Peyer's patch (tissue), 4 donors: ENCODE data around the gene GTPBP1. TPM values are rescaled to one million over a fixed set of nuclear protein-coding genes. Genes with fewer than 3 reads are reported as not detected.

ENCODE experiments used
- DNase-seq, 3 donors: peaks; one replicate each; pipeline ENCODE4 v3.0.0-alpha.2; 2017 to 2019
- H3K27ac ChIP-seq, 4 donors: fragments of 200-600 bp; sonication (generic); one replicate each; pipeline ENCODE4 v1.5.1; 2016 to 2019
- H3K27me3 ChIP-seq, 2 donors: fragments of 200-600 bp; sonication (generic); one replicate each; pipeline ENCODE4 v1.5.1; 2019
- H3K36me3 ChIP-seq, 3 donors: fragments of 200-600 bp; sonication (generic); one replicate each; pipeline ENCODE4 v1.5.1; 2016 to 2019
- H3K4me1 ChIP-seq, 4 donors: fragments of 200-600 bp; sonication (generic); one replicate each; pipeline ENCODE4 v1.5.1; 2016 to 2019
- H3K4me3 ChIP-seq, 4 donors: fragments of 200-600 bp; sonication (generic); 1 replicate in 3 of 4; 2 replicates in 1 of 4; pipeline ENCODE4 v1.5.1; 2016 to 2019; ENCODE audit warnings: mild to moderate bottlenecking in 1 of 4
- H3K9me3 ChIP-seq, 4 donors: fragments of 200-600 bp; sonication (generic); one replicate each; pipeline ENCODE4 v1.5.1; 2016 to 2019; ENCODE audit warnings: mild to moderate bottlenecking in 1 of 4
- CTCF ChIP-seq, 6 experiments: fragments of 450-650 bp in 4 of 6; fragments of 200-600 bp in 2 of 6; sonication (generic) in 1 of 6; IDR thresholded peaks; one replicate each; pipeline ENCODE4 v1.5.1; 2017 to 2019; ENCODE audit warnings: antibody characterized with exemption in 6 of 6, mild to moderate bottlenecking in 3 of 6, moderate library complexity in 1 of 6
- POLR2A ChIP-seq, 2 donors: fragments of 450-650 bp; IDR thresholded peaks; one replicate each; pipeline ENCODE4 v1.5.1; 2017; ENCODE audit warnings: antibody characterized with exemption in 2 of 2, mild to moderate bottlenecking in 2 of 2, moderate library complexity in 2 of 2
- total RNA-seq, 4 donors: library from RNA; depleted of rRNA; stranded (reverse); fragments of >200 nt; gene quantifications; one replicate each; pipeline ENCODE4 v1.1.0, GENCODE V29; 2016

The GTPBP1 gene
- total RNA-seq, 4 donors from 2014 or later: 72.5 to 182 (median 131) TPM

GRCh38 chr22:38735126-38735464 is 29.4 kb downstream of the GTPBP1 start:
- H3K4me1 ChIP-seq: peaks cover 0 to 34% (median 1%) of the 10 kb centered on the region in 4 donors
- no peak for TF ChIP-seq CTCF (IDR thresholded peaks at IDR 0.05)
- TF ChIP-seq POLR2A (IDR thresholded peaks at IDR 0.05): no peak
- H3K36me3 ChIP-seq: peaks cover under 1 to 82% (median 8%) of the 10 kb centered on the region in 3 donors
- H3K27ac ChIP-seq: peak overlapping the region in 2 of 4 donors; percentile 72 to 85
- H3K27me3 ChIP-seq: no peaks in the 10 kb centered on the region
- H3K9me3 ChIP-seq: no peaks in the 10 kb centered on the region
- DNase-seq: peak in 1 of 3 donors; percentile 42
- H3K4me3 ChIP-seq: no peak overlapping the region

GRCh38 chr22:38735465-38736256 is 29.9 kb downstream of the GTPBP1 start:
- Histone ChIP-seq H3K4me1 (peaks cover 0 to 34% (median 1%) of the 10 kb centered on the region in 4 donors), H3K36me3 (peaks cover 6 to 82% (median 12%) of the 10 kb centered on the region in 3 donors), H3K4me3 (no peak overlapping the region), H3K27me3 (no peaks in the 10 kb centered on the region), H3K9me3 (no peaks in the 10 kb centered on the region), H3K27ac (peak overlapping the region in 2 of 4 donors; percentile 8 to 25)
- TF ChIP-seq CTCF (IDR thresholded peaks at IDR 0.05) (no peak), POLR2A (IDR thresholded peaks at IDR 0.05) (no peak)
- DNase-seq: no peak

GRCh38 chr22:38736257-38736570 is 30.5 kb downstream of the GTPBP1 start:
- Histone ChIP-seq H3K36me3 (peaks cover 7 to 82% (median 12%) of the 10 kb centered on the region in 3 donors), H3K4me3 (no peak overlapping the region), H3K27me3 (no peaks in the 10 kb centered on the region), H3K4me1 (peaks cover 0 to 34% (median 1%) of the 10 kb centered on the region in 4 donors), H3K27ac (peak overlapping the region in 1 of 4 donors; percentile 8), H3K9me3 (no peaks in the 10 kb centered on the region)
- no peak for TF ChIP-seq CTCF (IDR thresholded peaks at IDR 0.05)
- TF ChIP-seq POLR2A (IDR thresholded peaks at IDR 0.05): no peak
- DNase-seq: no peak

GRCh38 chr22:38737302-38738060 is 31.7 kb downstream of the GTPBP1 start:
- H3K4me3 ChIP-seq: no peak overlapping the region
- no peak for TF ChIP-seq POLR2A (IDR thresholded peaks at IDR 0.05)
- no peak for TF ChIP-seq CTCF (IDR thresholded peaks at IDR 0.05)
- H3K4me1 ChIP-seq: peaks cover 0 to 30% (median 1%) of the 10 kb centered on the region in 4 donors
- peaks cover 7 to 82% (median 14%) of the 10 kb centered on the region in 3 donors for H3K36me3 ChIP-seq
- H3K27ac ChIP-seq: no peak overlapping the region
- no peaks in the 10 kb centered on the region for H3K9me3 ChIP-seq
- H3K27me3 ChIP-seq: no peaks in the 10 kb centered on the region
- no peak for DNase-seq

- Histone ChIP-seq H3K4me3 (no peak overlapping the region), H3K4me1 (peaks cover 0 to 19% (median 0%) of the 10 kb centered on the region in 4 donors), H3K27me3 (no peaks in the 10 kb centered on the region), H3K27ac (no peak overlapping the region), H3K36me3 (peaks cover 7 to 88% (median 14%) of the 10 kb centered on the region in 3 donors), H3K9me3 (no peaks in the 10 kb centered on the region)
- TF ChIP-seq POLR2A (IDR thresholded peaks at IDR 0.05): no peak
- no peak for TF ChIP-seq CTCF (IDR thresholded peaks at IDR 0.05)
- DNase-seq: no peak
Measured at GRCh38 chr22:38738475-38739070, 32.8 kb downstream of the GTPBP1 start.
